ENCODE results near the gene DDX54.

Gene DDX54

DNA sequence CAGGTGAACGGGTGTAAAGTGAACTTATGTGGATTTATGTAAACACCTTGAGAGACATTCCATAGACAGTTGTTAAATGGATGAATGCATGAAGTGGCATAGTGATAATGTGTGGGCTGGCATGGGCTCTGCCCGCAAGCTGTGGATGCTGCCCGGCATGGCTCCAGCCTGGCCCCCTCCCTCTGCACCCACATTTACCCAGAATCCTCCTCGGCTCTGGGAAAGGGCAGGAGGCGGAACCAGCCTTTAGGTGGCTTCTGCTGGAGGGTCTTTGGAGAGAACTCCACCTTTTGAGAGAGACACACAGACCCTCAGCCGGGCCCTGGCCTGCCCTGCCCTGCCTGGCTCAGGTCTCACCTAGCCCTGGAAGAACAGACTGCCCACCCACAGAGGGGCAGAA is 68.4 kb downstream of the DDX54 start:
- no peak for DNase-seq

DNA sequence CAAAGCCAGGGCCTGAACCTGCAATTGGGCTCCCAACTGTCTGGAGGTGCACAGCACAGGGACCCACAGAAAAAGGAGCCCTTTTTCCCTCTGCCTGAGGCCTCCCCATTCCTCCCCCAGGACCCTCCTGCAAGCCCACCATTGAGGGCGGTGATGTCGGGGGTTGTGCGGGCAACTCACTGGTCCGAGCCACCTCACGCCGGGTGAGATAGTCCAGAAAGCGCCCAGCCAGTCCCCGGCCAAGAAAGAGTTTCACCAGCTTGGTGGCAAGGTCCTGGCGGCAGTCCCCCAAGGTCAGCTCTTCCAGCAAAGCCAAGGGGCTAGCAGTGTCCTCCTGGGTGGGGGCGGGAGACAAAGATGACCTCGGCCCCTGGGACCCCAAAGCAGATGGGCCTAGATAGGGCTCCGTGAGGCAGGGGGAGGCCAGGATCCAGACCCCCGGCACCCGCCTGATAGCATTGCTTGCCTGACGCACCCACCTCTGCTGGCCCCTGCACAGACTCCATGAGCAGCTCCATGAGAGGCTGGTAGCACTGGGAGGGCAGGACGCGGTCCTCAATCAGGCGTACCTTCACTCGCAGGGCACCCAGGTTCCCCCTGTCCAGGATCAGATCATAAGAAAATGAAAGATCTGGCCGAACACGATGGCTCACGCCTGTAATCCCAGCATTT is 69.7 kb downstream of the DDX54 start:
- no peak for DNase-seq

DNA sequence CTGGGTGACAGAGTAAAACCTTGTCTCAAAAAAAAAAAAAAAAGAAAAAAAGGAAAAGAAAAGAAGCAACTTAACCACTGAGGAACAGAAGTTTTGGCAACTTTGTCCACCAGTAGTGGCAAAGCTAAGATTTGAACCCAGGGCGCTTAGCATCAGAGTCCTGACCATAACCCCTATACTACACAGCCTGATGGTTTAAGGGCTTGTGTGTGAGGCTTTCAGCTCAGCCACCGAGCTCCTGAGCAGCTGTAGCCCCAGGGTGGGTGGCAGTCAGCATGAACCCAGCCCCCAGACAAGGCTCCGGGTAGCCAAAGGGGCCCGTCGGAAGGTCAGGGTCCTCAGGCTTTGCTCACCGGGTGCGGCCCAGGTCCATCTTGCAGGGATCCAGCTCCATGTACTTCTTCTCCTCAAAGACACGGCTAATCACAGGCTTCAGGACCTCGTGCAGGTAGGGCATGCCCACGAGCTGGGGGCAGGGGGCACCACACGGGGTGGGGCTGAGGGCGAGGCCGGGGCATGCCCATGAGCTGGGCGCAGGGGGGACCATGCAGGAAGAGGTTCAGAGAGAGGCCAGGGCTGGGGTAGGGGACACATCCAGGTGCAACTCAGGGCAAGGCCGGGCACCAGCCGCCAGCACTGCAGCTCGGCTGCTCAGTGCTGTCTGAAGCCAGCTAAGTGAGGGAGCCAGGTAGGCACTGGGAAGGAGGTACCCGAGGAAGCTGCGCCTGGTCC is 70.7 kb downstream of the DDX54 start:
- DNase-seq, result no peak

- DNase-seq, result no peak
These were observed 71.9 kb downstream of the DDX54 start for GRCh38 chr12:113113397-113113796.

GRCh38 chr12:113112043-113112899 is 73.0 kb downstream of the DDX54 start:
- DNase-seq, result no peak

DNA sequence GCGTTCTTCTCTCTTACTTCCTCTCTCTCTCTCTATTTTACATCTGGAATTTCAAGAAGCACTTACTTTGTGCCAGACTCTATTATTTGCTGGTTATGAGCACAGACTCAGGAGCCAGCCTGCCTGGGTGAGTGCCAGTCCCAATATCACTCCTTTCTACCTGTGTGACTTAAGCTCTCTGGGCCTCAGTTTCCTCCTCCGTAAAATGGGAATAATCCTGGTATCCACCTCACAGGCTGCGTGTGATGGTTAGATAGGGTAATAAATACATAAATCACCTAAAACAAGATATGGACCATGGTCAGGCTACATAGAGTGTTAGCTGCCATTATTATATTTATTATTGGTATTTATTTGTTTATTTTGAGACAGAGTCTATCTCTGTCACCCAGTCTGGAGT is 74.0 kb downstream of the DDX54 start:
- no peak for DNase-seq

- DNase-seq, result no peak
These were observed 75.2 kb downstream of the DDX54 start for GRCh38 chr12:113109872-113110599.

- DNase-seq, result no peak
These were observed 75.9 kb downstream of the DDX54 start for GRCh38 chr12:113109360-113109759.

DNA sequence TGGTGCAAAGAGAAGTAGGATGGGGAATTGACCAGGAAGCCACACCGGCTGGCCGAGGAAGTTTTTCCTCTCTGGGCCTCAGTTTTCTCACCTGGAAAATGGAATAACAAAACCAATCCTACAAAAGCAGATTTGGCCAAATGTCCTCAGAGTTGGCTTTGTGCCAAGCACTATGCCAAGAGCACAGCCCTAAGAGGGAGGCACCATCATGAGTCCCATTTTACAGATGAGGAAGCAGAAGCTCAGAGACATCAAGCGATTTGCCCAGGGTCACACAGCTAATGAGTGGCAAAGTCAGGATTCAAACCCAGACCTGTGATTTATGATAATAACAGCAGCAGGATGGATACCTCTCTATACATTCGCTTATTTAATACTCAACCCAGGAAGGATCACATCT is 77.0 kb downstream of the DDX54 start:
- DNase-seq, result no peak

All from KG1 (cell line).